ENCODE results near the gene LMO7. TPM values are rescaled to one million over a fixed set of nuclear protein-coding genes. Genes with fewer than 3 reads are reported as not detected.

The LMO7 gene
- total and polyA plus RNA-seq, 2 of the 4 experiments (the other 2 are of a cell fraction) = 266 to 367 TPM

- H3K4me3 ChIP-seq (ENCODE audit: insufficient read depth, low read depth, low read length) = no peak overlapping the region
- H2BK20ac ChIP-seq (ENCODE audit: low read depth, low read length) = no peak overlapping the region
- H3K9me1 ChIP-seq (ENCODE audit: insufficient read depth, low read length) = peaks cover 18% of the 10 kb centered on the region
- CTCF ChIA-PET = no interaction called here
- no peaks in the 10 kb centered on the region for H3K9me3 ChIP-seq (ENCODE audit: control insufficient read depth, insufficient read depth, low read length)
- POLR2A ChIA-PET (ENCODE audit: unreplicated experiment) = no interaction called here
- H3K4ac ChIP-seq (ENCODE audit: low read depth, low read length) = no peak overlapping the region
- H2BK120ac ChIP-seq (ENCODE audit: low read depth, low read length) = no peak overlapping the region
- no peak overlapping the region for H3K27ac ChIP-seq (ENCODE audit: insufficient read depth, low read length)
- no peak overlapping the region for H3K14ac ChIP-seq (replicated peaks; ENCODE audit: low read depth, low read length)
- H3K23ac ChIP-seq (ENCODE audit: low read depth, low read length) = peak overlapping the region; percentile 1; the same call in 1 of the 2 replicates
- peaks cover 80% of the 10 kb centered on the region for H4K20me1 ChIP-seq (ENCODE audit: insufficient read depth, low read length)
- peaks cover 1% of the 10 kb centered on the region for H3K36me3 ChIP-seq (ENCODE audit: control insufficient read depth, insufficient read depth, low read length)
- H3K79me1 ChIP-seq (ENCODE audit: low read depth in 1 of 2, low read length in 2 of 2) = peaks cover 7 to 56% of the 10 kb centered on the region in 2 experiments; a peak in 3 of 4 replicates
- H3K18ac ChIP-seq (ENCODE audit: low read depth, low read length) = no peak overlapping the region
- H2AFZ ChIP-seq (replicated peaks; ENCODE audit: low read length, poor library complexity) = no peak overlapping the region
- H4K5ac ChIP-seq (ENCODE audit: low read depth, low read length) = no peak overlapping the region
- in situ Hi-C loops (cut with MboI; ENCODE audit: low sequenced_read_pairs) = no loop called here
- dilution Hi-C loops (cut with HindIII; ENCODE audit: low sequenced_read_pairs, unreplicated experiment) = no loop called here
- no peak overlapping the region for H4K91ac ChIP-seq (ENCODE audit: insufficient read depth, low read depth, low read length)
- H3K27me3 ChIP-seq (ENCODE audit: control insufficient read depth, insufficient read depth, low read length) = no peaks in the 10 kb centered on the region
- H3K4me1 ChIP-seq (ENCODE audit: control insufficient read depth, insufficient read depth, low read length) = peaks cover 17% of the 10 kb centered on the region
- intact Hi-C loops (cut with micrococcal nuclease) = no loop called here
- H3K56ac ChIP-seq (ENCODE audit: extremely low read depth, insufficient read depth, low read length) = no peak overlapping the region
- no peak overlapping the region for H4K8ac ChIP-seq (ENCODE audit: low read depth in 2 of 2, low read length in 2 of 2)
- TF ChIP-seq POLR2A (IDR thresholded peaks at IDR 0.05; ENCODE audit: low read depth, low read length) = no peak
- no peak for TF ChIP-seq CHD1 (IDR thresholded peaks at IDR 0.05; ENCODE audit: low read depth, low read length)
- no peak for TF ChIP-seq BHLHE40 (IDR thresholded peaks at IDR 0.05; ENCODE audit: low read depth, low read length)
- TF ChIP-seq USF2 (IDR thresholded peaks at IDR 0.05; ENCODE audit: low read depth, low read length) = no peak
- TF ChIP-seq FOS (IDR thresholded peaks at IDR 0.05; ENCODE audit: low read depth, low read length) = no peak
- TF ChIP-seq ELK1 (IDR thresholded peaks at IDR 0.05; ENCODE audit: borderline replicate concordance, low read depth, low read length) = no peak
- TF ChIP-seq RAD21 (IDR thresholded peaks at IDR 0.05; ENCODE audit: low read length) = no peak
- no peak for TF ChIP-seq NFE2L2 (IDR thresholded peaks at IDR 0.05; ENCODE audit: low read depth, low read length)
- no peak for TF ChIP-seq RFX5 (IDR thresholded peaks at IDR 0.05; ENCODE audit: low read depth, low read length)
- no peak for TF ChIP-seq CEBPB (IDR thresholded peaks at IDR 0.05; ENCODE audit: low read depth, low read length)
- TF ChIP-seq SMC3 (IDR thresholded peaks at IDR 0.05; ENCODE audit: low read depth, low read length) = no peak
- TF ChIP-seq MAFK (IDR thresholded peaks at IDR 0.05; ENCODE audit: low read depth, low read length) = no peak
- TF ChIP-seq MAZ (IDR thresholded peaks at IDR 0.05; ENCODE audit: borderline replicate concordance, low read depth, low read length) = no peak
- TF ChIP-seq MXI1 (IDR thresholded peaks at IDR 0.05; ENCODE audit: borderline replicate concordance, low read depth, low read length) = no peak
- H2BK15ac ChIP-seq (ENCODE audit: low read depth, low read length) = no peak overlapping the region
- WGBS, 2 experiments (ENCODE audit: extremely low coverage in 2 of 2, insufficient read length in 1 of 2) = no CpG with 5 or more reads among the region's 1 CpG
- no TSS peak for BruUV-seq (replicated peaks)
- H2BK5ac ChIP-seq (ENCODE audit: low read depth, low read length, poor library complexity, severe bottlenecking) = no peak overlapping the region
- H2AK5ac ChIP-seq (ENCODE audit: low read depth, low read length) = 0 out of 2 replicates have a peak overlapping the region, but pooled peaks have one; percentile 31
- DNase-seq (no peak), ATAC-seq (ENCODE audit: low read depth) (peak; percentile 9; the same call in 1 of the 2 replicates)
- no peak overlapping the region for H2AK9ac ChIP-seq (replicated peaks; ENCODE audit: low read depth, low read length, poor library complexity)
- H3K4me2 ChIP-seq (ENCODE audit: low read depth, low read length) = no peak overlapping the region
- no peak overlapping the region for H3K9ac ChIP-seq (ENCODE audit: low read depth, low read length)
Measured at GRCh38 chr13:75657111-75657510, 21.0 kb downstream of the LMO7 start.
